ENCODE results near the gene CTNNBL1.

GRCh38 chr20:37644605-37645004 lies 49.2 kb upstream of the CTNNBL1 start:
- TF ChIP-seq YY1 (IDR thresholded peaks at IDR 0.05; ENCODE audit: insufficient read depth, insufficient read length): no peak
- no peak for TF ChIP-seq ZNF274 (IDR thresholded peaks at IDR 0.05; ENCODE audit: low read depth, low read length)

Measured in NT2/D1 (cell line).